Cardiac fibroblast (primary cell): ENCODE measurements around the gene DNAH9.
A peak's percentile ranks its signal among the peaks of the same experiment; 100 is the strongest.

Experiments
- DNase-seq, 2 donors: peaks; one replicate each; pipeline versions ENCODE4 v3.0.0 to v3.0.0-alpha.2; 2010; ENCODE audit warnings: low read depth in 2 of 2
- H3K4me3 ChIP-seq, 2 donors: replicated peaks in 1 of 2; 1 replicate in 1 of 2; 2 replicates in 1 of 2; pipeline ENCODE4 v1.5.1; 2011; ENCODE audit warnings: low read depth in 2 of 2, low read length in 2 of 2, mild to moderate bottlenecking in 2 of 2, moderate library complexity in 1 of 2
- CTCF ChIP-seq: IDR thresholded peaks from one replicate; pipeline ENCODE4 v1.5.1; 2011; ENCODE audit warnings: low read depth, mild to moderate bottlenecking, low read length, inconsistent platforms

Gene DNAH9

GRCh38 chr17:11643851-11644250 is 45.6 kb downstream of the DNAH9 start:
- TF ChIP-seq CTCF, result no peak
- H3K4me3 ChIP-seq, result no peak overlapping the region
- no peak for DNase-seq

DNA sequence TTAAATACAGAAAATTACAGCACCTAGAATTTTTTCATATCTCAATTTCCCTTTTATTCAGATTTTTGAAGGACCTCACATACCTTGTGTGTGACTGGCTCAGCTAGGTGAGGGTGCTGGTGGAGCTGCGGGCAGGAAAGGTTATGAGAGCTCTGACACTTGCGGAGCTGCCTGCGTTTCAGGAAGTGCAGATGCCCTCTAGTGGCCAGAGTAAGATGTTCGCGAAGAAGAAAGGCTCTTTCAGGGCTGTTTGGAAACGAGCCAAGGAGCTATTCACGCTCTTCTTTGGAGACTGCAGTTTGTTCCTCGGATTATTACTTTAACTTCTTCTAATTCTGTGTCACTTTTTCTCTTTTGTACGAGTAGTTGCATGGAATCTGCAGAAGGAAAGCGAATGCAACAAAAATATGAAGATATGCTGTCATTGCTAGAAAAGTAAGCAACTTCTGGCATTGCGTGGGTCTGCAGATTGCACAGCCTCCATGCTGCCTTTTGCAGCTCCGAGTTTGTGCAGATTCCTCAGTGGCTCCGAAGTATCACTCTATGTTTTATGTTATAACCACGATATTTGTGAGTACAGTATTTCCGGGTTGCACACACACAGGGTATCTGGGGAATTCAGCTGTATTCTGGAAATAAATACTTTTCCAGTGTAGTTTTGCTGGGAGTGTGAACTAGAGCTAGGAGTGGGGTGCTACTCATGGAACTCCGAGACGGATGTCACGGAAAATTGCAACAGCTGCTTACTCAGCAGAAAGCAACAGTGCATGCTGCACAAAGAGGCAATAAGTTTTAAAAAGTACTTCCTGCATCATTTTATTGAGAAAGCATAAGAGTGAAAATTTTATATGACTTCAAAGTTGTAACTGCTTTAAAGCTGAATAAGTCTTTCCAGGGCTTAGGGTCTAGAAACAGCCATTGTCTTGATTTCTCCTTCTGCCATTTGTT is 46.3 kb downstream of the DNAH9 start:
- DNase-seq, result peak; percentile 69 to 73
- TF ChIP-seq CTCF, result peak; percentile 63
- H3K4me3 ChIP-seq, result no peak overlapping the region

GRCh38 chr17:11645426-11645825 is 47.2 kb downstream of the DNAH9 start:
- DNase-seq, result no peak
- TF ChIP-seq CTCF, result no peak

GRCh38 chr17:11651089-11651488 is 52.8 kb downstream of the DNAH9 start:
- no peak overlapping the region for H3K4me3 ChIP-seq
- DNase-seq, result no peak
- TF ChIP-seq CTCF, result no peak

More at GRCh38 chr17:11645426-11645825, 47.2 kb downstream of the DNAH9 start:
- H3K4me3 ChIP-seq, result no peak overlapping the region

DNA sequence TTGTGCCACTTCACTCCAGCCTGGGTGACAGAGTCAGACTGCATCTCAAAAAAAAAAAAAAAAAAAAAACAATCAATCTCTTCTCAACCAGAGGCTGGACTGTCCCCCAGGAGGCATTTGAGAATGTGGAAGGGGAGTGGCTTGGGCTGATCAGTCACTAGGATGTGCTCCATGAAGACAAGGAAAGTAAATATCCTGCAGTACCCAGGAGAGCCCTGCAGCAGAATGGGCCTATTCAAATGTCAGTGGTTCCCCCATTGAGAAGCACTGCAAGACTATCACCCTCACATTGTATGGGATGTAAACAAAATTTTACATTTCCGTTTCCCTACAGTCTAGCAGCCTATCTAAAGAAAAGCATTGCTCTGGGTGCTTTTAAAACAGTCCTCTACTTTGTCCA is 70.3 kb downstream of the DNAH9 start:
- no peak for DNase-seq
- H3K4me3 ChIP-seq, result no peak overlapping the region
- no peak for TF ChIP-seq CTCF

- no peak for DNase-seq
- no peak for TF ChIP-seq CTCF
- H3K4me3 ChIP-seq, result no peak overlapping the region
Measured at GRCh38 chr17:11671126-11671525, 72.9 kb downstream of the DNAH9 start.
